Mammary epithelial cell (primary cell): ENCODE data around the gene SFPQ.

ENCODE experiments used
- EZH2 ChIP-seq: IDR thresholded peaks from 2 replicates; pipeline ENCODE4 v1.6.1; 2012; ENCODE audit warnings: low read length, inconsistent platforms, borderline replicate concordance
- TF ChIP-seq, protein P1 (sequence below), 2 donors: IDR thresholded peaks in 1 of 2; conservative IDR thresholded peaks in 1 of 2; 2 replicates each; pipeline ENCODE4 v1.5.1; 2011 to 2012; ENCODE audit warnings: inconsistent platforms in 2 of 2, low read length in 2 of 2, mild to moderate bottlenecking in 2 of 2, control low read depth in 1 of 2, low read depth in 1 of 2; ENCODE audit not compliant: insufficient read depth in 1 of 2; ENCODE audit errors: extremely low read depth in 1 of 2

DNA sequence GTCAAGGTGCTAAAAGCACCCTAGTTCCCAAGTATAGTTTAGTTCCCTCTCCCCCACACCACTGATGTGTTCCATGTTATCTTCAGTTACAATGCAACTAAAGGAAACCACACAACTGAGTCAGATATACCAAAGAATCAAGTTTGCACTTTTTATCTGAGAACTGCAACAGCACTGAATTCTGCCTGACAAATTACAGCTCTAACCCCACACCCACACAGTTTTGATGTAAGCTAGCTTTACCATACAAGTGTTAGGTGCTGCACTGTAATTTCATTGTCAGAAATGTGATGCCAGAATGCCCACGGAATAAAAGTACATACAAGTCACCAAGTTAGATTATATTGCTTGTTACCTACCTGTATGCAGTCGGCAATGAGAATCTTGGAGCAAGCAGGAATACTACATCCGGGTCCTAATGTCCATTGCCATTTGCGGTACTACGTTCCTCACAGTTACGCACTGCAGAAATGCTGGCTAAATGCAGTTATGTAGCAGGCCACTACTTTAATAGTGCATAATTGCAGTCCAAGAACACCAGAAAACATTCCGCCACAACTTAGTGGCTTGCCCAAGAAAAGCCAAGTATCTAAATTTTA, 12.1 kb downstream of the SFPQ start:
- TF ChIP-seq, protein P1, sequence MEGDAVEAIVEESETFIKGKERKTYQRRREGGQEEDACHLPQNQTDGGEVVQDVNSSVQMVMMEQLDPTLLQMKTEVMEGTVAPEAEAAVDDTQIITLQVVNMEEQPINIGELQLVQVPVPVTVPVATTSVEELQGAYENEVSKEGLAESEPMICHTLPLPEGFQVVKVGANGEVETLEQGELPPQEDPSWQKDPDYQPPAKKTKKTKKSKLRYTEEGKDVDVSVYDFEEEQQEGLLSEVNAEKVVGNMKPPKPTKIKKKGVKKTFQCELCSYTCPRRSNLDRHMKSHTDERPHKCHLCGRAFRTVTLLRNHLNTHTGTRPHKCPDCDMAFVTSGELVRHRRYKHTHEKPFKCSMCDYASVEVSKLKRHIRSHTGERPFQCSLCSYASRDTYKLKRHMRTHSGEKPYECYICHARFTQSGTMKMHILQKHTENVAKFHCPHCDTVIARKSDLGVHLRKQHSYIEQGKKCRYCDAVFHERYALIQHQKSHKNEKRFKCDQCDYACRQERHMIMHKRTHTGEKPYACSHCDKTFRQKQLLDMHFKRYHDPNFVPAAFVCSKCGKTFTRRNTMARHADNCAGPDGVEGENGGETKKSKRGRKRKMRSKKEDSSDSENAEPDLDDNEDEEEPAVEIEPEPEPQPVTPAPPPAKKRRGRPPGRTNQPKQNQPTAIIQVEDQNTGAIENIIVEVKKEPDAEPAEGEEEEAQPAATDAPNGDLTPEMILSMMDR (conservative IDR thresholded peaks at IDR 0.05 in 1 of 2, IDR thresholded peaks at IDR 0.05 in 1 of 2; ENCODE audit: extremely low read depth in 1 of 2, insufficient read depth in 1 of 2, low read depth in 1 of 2, low read length in 2 of 2) = no peak
- no peak for TF ChIP-seq EZH2
